Measurements from ENCODE around the gene COL4A2.

COL4A2 gene

DNA sequence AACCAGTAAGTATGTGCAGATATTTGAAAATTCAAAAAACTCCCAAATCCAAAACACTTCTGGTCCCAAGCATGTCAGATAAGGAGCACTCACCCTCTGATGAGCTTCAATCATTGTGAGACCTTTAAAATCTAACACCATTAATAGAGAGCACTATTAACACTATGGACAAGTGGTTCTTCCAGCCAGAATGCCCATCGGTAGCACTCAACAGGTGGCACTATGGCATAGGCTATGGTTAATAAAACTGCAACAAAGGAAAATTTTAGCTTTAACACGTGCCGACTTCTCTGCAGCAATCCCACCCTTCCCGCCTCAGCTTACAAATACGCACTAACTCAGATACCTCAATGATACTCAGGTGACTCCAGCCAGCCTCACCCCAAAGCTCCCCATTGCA, 62.3 kb downstream of the COL4A2 start:
- H3K27ac ChIP-seq (ENCODE audit: extremely low read depth, low read depth, low read length) = no peak overlapping the region
- H3K4me1 ChIP-seq (ENCODE audit: control insufficient read depth, insufficient read depth, low read length) = no peaks in the 10 kb centered on the region
- H3K9me3 ChIP-seq (ENCODE audit: control insufficient read depth, insufficient read depth, low read depth, low read length) = no peaks in the 10 kb centered on the region
- TF ChIP-seq ZBTB1 (tag by site-specific recombination; IDR thresholded peaks at IDR 0.05) (no peak), SCRT2 (tag by site-specific recombination; IDR thresholded peaks at IDR 0.05) (peak; percentile 55), MYNN (tag by site-specific recombination; IDR thresholded peaks at IDR 0.05; ENCODE audit: borderline replicate concordance) (no peak), ZNF664 (tag by site-specific recombination; IDR thresholded peaks at IDR 0.05) (no peak), ZNF521 (tag by site-specific recombination; IDR thresholded peaks at IDR 0.05) (no peak), ZNF658 (tag by site-specific recombination; IDR thresholded peaks at IDR 0.05) (no peak), ZNF830 (tag by site-specific recombination; IDR thresholded peaks at IDR 0.05; ENCODE audit: low read depth) (no peak), ZNF530 (tag by site-specific recombination; IDR thresholded peaks at IDR 0.05; ENCODE audit: low read depth) (no peak), ZNF423 (tag by site-specific recombination; IDR thresholded peaks at IDR 0.05) (no peak), ZNF19 (tag by site-specific recombination; IDR thresholded peaks at IDR 0.05; ENCODE audit: low read depth) (no peak), SCRT1 (tag by site-specific recombination; IDR thresholded peaks at IDR 0.05; ENCODE audit: borderline replicate concordance) (0 out of 2 replicates have a peak, but pooled peaks have one; percentile 21), RBAK (tag by site-specific recombination; IDR thresholded peaks at IDR 0.05) (no peak), ZNF654 (tag by site-specific recombination; IDR thresholded peaks at IDR 0.05; ENCODE audit: low read depth) (no peak)
- no peak overlapping the region for H3K4me3 ChIP-seq (ENCODE audit: low read depth, low read length)
- no peaks in the 10 kb centered on the region for H3K36me3 ChIP-seq (ENCODE audit: control insufficient read depth in 2 of 2, insufficient read depth in 1 of 2, low read length in 2 of 2)
- POLR2A ChIA-PET = no interaction called here
- CTCF ChIA-PET = interaction anchor here (0.8 kb wide), 1 partner anchor 14 kb away, joined by 4 read pairs; no protein-coding TSS in a partner anchor

DNA sequence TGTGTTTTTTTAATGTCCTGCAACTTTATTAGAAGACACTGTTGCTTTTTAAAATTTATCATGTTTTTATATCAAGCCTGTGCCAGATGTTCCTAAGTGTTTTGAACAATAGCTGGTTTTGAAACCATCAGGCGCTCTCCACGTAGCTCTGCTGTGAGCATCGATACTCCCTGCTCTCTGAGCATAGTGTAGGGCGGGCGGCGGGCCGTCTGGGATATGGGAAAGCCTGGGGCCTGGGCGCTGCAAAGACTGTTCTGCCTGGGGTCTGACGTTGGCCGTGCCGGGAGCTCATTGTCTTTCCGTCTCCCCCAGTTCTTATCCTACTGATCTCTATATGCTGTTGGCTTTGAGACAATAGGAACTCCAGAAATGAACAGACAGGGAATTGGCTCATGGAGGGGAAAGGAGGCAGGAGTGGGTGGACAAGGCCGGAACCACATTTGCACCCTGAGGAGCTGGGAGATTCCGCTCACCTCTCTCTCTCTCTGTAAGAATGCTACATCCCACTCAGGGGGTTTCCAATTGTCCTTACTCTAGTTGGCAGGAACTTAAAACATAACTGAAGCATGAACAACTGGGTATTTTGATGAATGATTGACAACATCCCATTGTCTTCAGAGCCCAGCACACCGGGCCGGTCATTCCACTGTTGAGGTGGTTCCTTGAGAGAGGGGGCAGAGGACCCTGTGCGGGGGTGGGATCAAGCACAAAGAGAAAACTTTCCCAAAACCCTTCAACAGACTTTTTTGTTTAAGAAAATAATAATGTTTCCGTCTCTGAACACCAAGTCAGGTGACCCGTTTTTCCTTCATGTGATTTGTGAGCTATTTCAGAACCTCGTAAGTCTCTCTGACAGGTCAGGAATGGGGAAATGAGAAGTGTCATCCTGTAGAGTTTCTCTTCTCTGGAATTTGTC, 64.7 kb downstream of the COL4A2 start:
- POLR2A ChIA-PET = interaction anchor here (1.2 kb wide), 1 partner anchor 65 kb away, joined by 3 read pairs; the partner anchor contains the start of gene COL4A1
- H3K27ac ChIP-seq (ENCODE audit: extremely low read depth, low read depth, low read length) = no peak overlapping the region
- TF ChIP-seq ZNF341 (tag by site-specific recombination; IDR thresholded peaks at IDR 0.05; ENCODE audit: low read depth) = no peak
- TF ChIP-seq, protein P1, sequence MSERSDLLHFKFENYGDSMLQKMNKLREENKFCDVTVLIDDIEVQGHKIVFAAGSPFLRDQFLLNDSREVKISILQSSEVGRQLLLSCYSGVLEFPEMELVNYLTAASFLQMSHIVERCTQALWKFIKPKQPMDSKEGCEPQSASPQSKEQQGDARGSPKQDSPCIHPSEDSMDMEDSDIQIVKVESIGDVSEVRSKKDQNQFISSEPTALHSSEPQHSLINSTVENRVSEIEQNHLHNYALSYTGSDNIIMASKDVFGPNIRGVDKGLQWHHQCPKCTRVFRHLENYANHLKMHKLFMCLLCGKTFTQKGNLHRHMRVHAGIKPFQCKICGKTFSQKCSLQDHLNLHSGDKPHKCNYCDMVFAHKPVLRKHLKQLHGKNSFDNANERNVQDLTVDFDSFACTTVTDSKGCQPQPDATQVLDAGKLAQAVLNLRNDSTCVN (tag by site-specific recombination; optimal IDR thresholded peaks at IDR 0.05) = no peak
- no peak for TF ChIP-seq ZNF175 (tag by site-specific recombination; IDR thresholded peaks at IDR 0.05)
- TF ChIP-seq OSR2 (tag by site-specific recombination; IDR thresholded peaks at IDR 0.05) = no peak
- no peak for TF ChIP-seq ZNF558 (tag by site-specific recombination; IDR thresholded peaks at IDR 0.05)
- TF ChIP-seq FEZF1 (tag by site-specific recombination; IDR thresholded peaks at IDR 0.05) = no peak
- TF ChIP-seq ZNF416 (tag by site-specific recombination; IDR thresholded peaks at IDR 0.05) = no peak
- TF ChIP-seq, protein P2, sequence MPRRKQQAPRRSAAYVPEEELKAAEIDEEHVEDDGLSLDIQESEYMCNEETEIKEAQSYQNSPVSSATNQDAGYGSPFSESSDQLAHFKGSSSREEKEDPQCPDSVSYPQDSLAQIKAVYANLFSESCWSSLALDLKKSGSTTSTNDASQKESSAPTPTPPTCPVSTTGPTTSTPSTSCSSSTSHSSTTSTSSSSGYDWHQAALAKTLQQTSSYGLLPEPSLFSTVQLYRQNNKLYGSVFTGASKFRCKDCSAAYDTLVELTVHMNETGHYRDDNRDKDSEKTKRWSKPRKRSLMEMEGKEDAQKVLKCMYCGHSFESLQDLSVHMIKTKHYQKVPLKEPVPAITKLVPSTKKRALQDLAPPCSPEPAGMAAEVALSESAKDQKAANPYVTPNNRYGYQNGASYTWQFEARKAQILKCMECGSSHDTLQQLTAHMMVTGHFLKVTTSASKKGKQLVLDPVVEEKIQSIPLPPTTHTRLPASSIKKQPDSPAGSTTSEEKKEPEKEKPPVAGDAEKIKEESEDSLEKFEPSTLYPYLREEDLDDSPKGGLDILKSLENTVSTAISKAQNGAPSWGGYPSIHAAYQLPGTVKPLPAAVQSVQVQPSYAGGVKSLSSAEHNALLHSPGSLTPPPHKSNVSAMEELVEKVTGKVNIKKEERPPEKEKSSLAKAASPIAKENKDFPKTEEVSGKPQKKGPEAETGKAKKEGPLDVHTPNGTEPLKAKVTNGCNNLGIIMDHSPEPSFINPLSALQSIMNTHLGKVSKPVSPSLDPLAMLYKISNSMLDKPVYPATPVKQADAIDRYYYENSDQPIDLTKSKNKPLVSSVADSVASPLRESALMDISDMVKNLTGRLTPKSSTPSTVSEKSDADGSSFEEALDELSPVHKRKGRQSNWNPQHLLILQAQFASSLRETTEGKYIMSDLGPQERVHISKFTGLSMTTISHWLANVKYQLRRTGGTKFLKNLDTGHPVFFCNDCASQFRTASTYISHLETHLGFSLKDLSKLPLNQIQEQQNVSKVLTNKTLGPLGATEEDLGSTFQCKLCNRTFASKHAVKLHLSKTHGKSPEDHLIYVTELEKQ (tag by site-specific recombination; IDR thresholded peaks at IDR 0.05; ENCODE audit: borderline replicate concordance) = no peak
- no peak for TF ChIP-seq ZNF184 (tag by site-specific recombination; IDR thresholded peaks at IDR 0.05)
- no peak for TF ChIP-seq ZNF521 (tag by site-specific recombination; IDR thresholded peaks at IDR 0.05)
- TF ChIP-seq, protein P3, sequence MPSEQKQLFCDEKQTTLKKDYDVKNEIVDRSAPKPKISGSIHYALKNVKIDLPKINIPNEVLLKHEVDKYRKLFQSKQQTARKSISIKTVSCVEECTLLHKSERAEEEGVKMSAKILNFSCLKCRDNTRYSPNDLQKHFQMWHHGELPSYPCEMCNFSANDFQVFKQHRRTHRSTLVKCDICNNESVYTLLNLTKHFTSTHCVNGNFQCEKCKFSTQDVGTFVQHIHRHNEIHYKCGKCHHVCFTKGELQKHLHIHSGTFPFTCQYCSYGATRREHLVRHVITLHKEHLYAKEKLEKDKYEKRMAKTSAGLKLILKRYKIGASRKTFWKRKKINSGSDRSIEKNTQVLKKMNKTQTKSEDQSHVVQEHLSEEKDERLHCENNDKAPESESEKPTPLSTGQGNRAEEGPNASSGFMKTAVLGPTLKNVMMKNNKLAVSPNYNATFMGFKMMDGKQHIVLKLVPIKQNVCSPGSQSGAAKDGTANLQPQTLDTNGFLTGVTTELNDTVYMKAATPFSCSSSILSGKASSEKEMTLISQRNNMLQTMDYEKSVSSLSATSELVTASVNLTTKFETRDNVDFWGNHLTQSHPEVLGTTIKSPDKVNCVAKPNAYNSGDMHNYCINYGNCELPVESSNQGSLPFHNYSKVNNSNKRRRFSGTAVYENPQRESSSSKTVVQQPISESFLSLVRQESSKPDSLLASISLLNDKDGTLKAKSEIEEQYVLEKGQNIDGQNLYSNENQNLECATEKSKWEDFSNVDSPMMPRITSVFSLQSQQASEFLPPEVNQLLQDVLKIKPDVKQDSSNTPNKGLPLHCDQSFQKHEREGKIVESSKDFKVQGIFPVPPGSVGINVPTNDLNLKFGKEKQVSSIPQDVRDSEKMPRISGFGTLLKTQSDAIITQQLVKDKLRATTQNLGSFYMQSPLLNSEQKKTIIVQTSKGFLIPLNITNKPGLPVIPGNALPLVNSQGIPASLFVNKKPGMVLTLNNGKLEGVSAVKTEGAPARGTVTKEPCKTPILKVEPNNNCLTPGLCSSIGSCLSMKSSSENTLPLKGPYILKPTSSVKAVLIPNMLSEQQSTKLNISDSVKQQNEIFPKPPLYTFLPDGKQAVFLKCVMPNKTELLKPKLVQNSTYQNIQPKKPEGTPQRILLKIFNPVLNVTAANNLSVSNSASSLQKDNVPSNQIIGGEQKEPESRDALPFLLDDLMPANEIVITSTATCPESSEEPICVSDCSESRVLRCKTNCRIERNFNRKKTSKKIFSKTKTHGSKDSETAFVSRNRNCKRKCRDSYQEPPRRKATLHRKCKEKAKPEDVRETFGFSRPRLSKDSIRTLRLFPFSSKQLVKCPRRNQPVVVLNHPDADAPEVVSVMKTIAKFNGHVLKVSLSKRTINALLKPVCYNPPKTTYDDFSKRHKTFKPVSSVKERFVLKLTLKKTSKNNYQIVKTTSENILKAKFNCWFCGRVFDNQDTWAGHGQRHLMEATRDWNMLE (tag by site-specific recombination; conservative IDR thresholded peaks at IDR 0.05; ENCODE audit: low read depth) = no peak
- no peak for TF ChIP-seq ZNF792 (tag by site-specific recombination; IDR thresholded peaks at IDR 0.05)
- no peak for TF ChIP-seq ZNF24 (tag by site-specific recombination; IDR thresholded peaks at IDR 0.05)
- no peak for TF ChIP-seq ZNF138 (tag by site-specific recombination; IDR thresholded peaks at IDR 0.05; ENCODE audit: borderline replicate concordance)

More for the DNA sequence above, 64.7 kb downstream of the COL4A2 start:
- Histone ChIP-seq H3K36me3 (ENCODE audit: control insufficient read depth in 2 of 2, insufficient read depth in 1 of 2, low read length in 2 of 2) (no peaks in the 10 kb centered on the region), H3K4me3 (ENCODE audit: low read depth, low read length) (no peak overlapping the region), H3K4me1 (ENCODE audit: control insufficient read depth, insufficient read depth, low read length) (no peaks in the 10 kb centered on the region), H3K9me3 (ENCODE audit: control insufficient read depth, insufficient read depth, low read depth, low read length) (no peaks in the 10 kb centered on the region)
- CTCF ChIA-PET = no interaction called here
